ENCODE data around the gene PBX3. TPM values are rescaled to one million over a fixed set of nuclear protein-coding genes. Genes with fewer than 3 reads are reported as not detected.

Gene PBX3
- total RNA-seq, 4 donors from 2014 or later: 25.7 to 71.5 (median 45.1) TPM

DNA sequence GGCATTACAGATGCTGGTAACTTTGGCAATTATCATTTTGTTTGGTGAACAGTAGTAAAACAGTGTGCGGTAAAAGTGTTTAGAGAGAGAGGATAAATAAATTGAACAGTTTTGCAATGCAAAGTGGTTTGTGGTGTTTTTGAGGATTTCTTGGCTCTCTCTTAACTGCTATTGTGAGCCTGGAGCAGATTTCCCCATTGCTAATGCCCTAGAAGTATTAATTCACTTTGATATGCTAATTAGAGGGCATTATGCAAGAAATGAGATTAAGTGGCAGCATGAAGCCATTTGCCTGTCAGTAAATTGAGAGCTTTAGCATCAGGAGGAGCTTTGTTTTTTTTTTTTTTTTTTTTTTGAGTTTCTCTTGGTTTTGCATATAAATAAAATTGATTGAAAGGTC lies 8.2 kb downstream of the PBX3 start:
- no peak for DNase-seq (ENCODE audit: low spot score in 2 of 2)
- H3K36me3 ChIP-seq: no peaks in the 10 kb centered on the region
- no peak overlapping the region for H3K27ac ChIP-seq
- 55% methylated on average over 1 of the region's 1 CpG for WGBS
- no peak for TF ChIP-seq POLR2AphosphoS5 (IDR thresholded peaks at IDR 0.05)
- no peak for TF ChIP-seq POLR2A (IDR thresholded peaks at IDR 0.05)
- TF ChIP-seq, protein P1, sequence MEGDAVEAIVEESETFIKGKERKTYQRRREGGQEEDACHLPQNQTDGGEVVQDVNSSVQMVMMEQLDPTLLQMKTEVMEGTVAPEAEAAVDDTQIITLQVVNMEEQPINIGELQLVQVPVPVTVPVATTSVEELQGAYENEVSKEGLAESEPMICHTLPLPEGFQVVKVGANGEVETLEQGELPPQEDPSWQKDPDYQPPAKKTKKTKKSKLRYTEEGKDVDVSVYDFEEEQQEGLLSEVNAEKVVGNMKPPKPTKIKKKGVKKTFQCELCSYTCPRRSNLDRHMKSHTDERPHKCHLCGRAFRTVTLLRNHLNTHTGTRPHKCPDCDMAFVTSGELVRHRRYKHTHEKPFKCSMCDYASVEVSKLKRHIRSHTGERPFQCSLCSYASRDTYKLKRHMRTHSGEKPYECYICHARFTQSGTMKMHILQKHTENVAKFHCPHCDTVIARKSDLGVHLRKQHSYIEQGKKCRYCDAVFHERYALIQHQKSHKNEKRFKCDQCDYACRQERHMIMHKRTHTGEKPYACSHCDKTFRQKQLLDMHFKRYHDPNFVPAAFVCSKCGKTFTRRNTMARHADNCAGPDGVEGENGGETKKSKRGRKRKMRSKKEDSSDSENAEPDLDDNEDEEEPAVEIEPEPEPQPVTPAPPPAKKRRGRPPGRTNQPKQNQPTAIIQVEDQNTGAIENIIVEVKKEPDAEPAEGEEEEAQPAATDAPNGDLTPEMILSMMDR (IDR thresholded peaks at IDR 0.05): no peak
- TF ChIP-seq EP300 (IDR thresholded peaks at IDR 0.05): no peak
- H3K27me3 ChIP-seq: no peaks in the 10 kb centered on the region
- no peaks in the 10 kb centered on the region for H3K9me3 ChIP-seq
- no peak overlapping the region for H3K4me3 ChIP-seq
- peaks cover 28% of the 10 kb centered on the region for H3K4me1 ChIP-seq

DNA sequence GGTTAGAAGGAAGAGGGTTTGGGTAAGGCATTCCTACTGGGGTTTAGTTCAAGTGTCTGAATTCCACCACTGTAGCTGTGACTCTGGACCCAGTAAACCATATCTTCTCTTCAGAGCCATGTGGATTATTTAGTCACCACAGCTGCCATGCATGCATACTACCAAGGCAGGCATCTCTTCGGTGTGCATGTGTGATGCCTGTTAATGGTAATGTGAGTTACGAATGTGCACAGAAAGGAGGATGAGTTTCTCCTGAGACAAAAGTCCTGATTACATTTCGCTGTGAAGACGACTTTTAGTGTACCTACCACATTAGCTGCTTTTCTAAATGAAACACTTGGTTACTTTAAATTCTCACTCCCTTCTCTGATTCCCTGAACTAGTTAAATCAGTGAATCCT lies 9.3 kb downstream of the PBX3 start:
- Histone ChIP-seq H3K9me3 (no peaks in the 10 kb centered on the region), H3K27ac (no peak overlapping the region), H3K36me3 (no peaks in the 10 kb centered on the region), H3K4me3 (no peak overlapping the region), H3K27me3 (no peaks in the 10 kb centered on the region), H3K4me1 (peaks cover 23% of the 10 kb centered on the region)
- WGBS: 94% methylated on average over 4 of the region's 4 CpGs
- DNase-seq (ENCODE audit: low spot score in 2 of 2): no peak
- TF ChIP-seq, protein P1 (IDR thresholded peaks at IDR 0.05): no peak
- no peak for TF ChIP-seq POLR2A (IDR thresholded peaks at IDR 0.05)
- TF ChIP-seq EP300 (IDR thresholded peaks at IDR 0.05): no peak
- no peak for TF ChIP-seq POLR2AphosphoS5 (IDR thresholded peaks at IDR 0.05)

DNA sequence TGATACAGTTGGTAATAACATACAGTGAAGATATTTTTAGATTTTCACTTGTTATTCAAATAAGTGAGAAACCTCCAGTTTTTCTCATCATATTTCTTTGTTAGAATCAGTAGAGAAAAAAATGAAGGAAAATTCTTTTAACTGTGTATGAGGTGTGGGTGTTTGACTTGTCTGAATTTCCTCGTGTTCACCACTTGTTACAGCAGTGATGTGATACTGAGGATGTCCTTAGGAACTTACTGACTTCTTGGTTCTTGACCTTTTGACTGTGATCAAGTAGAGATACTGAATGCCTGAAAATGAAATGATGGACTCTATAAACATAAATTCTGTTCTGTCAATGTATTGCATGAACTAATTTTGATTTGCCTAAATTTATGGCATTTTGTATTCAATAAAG lies 10.7 kb downstream of the PBX3 start:
- WGBS: 68% methylated on average over 1 of the region's 1 CpG
- Histone ChIP-seq H3K4me3 (no peak overlapping the region), H3K4me1 (peaks cover 22% of the 10 kb centered on the region)

DNA sequence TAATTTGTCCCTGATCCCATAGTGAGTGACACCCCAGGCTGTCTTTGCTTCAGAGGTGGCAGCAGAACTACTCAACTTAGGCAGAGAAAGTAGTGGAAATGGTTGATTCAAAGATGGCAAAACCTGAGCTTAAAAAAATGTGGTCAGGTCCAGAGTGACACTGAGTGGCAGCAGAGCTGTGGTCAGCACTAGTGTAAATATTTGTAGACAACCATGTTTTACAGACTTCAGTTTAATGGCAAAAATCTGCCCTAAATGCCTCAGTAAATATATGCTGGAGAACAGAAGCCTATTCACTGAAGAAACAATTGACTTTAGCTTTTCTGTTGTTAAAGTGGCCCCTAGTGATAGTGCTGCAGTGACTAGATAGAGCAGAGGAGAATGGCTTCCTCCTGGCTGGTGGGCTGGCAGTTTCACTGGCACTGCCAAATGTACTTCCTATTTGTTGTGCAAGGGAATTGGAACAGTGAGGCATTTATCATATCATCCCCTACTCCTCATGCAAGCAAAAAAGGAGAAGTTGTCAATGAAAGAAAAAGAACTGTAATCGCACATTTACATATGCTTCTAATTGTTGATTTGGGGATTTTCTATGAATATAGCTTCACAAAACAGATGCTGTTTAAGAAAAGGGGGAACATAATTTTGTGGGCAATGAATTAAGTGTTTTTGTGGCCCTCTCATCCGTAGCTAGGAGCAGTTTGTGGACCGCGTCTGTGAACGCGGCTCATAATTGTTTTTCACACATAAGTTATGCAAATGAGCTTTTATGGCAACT lies 12.0 kb downstream of the PBX3 start:
- TF ChIP-seq EP300 (IDR thresholded peaks at IDR 0.05): no peak
- no peak for TF ChIP-seq POLR2A (IDR thresholded peaks at IDR 0.05)
- TF ChIP-seq, protein P1 (IDR thresholded peaks at IDR 0.05): no peak
- TF ChIP-seq POLR2AphosphoS5 (IDR thresholded peaks at IDR 0.05): no peak
- H3K36me3 ChIP-seq: no peaks in the 10 kb centered on the region
- no peaks in the 10 kb centered on the region for H3K27me3 ChIP-seq
- H3K4me1 ChIP-seq: peaks cover 30% of the 10 kb centered on the region
- peak overlapping the region; percentile 25 for H3K4me3 ChIP-seq
- no peak overlapping the region for H3K27ac ChIP-seq
- H3K9me3 ChIP-seq: no peaks in the 10 kb centered on the region
- no peak for DNase-seq (ENCODE audit: low spot score in 2 of 2)
- WGBS: 65% methylated on average over 6 of the region's 6 CpGs

More for the DNA sequence above, 10.7 kb downstream of the PBX3 start:
- H3K27ac ChIP-seq: no peak overlapping the region
- H3K9me3 ChIP-seq: no peaks in the 10 kb centered on the region
- H3K27me3 ChIP-seq: no peaks in the 10 kb centered on the region
- no peaks in the 10 kb centered on the region for H3K36me3 ChIP-seq
- no peak for DNase-seq (ENCODE audit: low spot score in 2 of 2)
- TF ChIP-seq EP300 (IDR thresholded peaks at IDR 0.05): no peak
- no peak for TF ChIP-seq POLR2A (IDR thresholded peaks at IDR 0.05)
- TF ChIP-seq, protein P1 (IDR thresholded peaks at IDR 0.05): no peak
- no peak for TF ChIP-seq POLR2AphosphoS5 (IDR thresholded peaks at IDR 0.05)

DNA sequence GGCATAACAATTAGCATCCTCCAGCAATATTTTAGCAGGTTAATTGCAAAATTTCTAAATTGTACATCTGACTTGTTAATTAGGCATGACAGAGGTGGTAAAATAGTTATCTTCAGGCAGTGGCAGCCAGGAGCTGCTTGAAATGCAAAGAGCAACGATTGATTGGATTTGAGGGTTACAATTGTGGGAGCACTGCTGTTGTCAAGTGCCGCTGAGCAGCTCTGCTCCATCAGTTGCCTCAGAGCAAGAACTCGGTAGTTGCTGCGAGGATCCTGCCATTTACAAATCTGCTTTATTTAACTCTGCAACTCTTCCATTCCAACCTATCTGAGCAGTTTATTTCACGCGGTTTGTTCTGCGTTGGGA lies 12.6 kb downstream of the PBX3 start:
- 69% methylated on average over 7 of the region's 7 CpGs for WGBS
- peak overlapping the region; percentile 25 for H3K4me3 ChIP-seq
- no peaks in the 10 kb centered on the region for H3K36me3 ChIP-seq
- no peak for TF ChIP-seq POLR2A (IDR thresholded peaks at IDR 0.05)
- TF ChIP-seq, protein P1 (IDR thresholded peaks at IDR 0.05): no peak
- TF ChIP-seq EP300 (IDR thresholded peaks at IDR 0.05): no peak
- TF ChIP-seq POLR2AphosphoS5 (IDR thresholded peaks at IDR 0.05): no peak
- no peaks in the 10 kb centered on the region for H3K27me3 ChIP-seq
- H3K27ac ChIP-seq: no peak overlapping the region
- no peak for DNase-seq (ENCODE audit: low spot score in 2 of 2)
- H3K9me3 ChIP-seq: no peaks in the 10 kb centered on the region
- H3K4me1 ChIP-seq: peaks cover 36% of the 10 kb centered on the region

Data from suprapubic skin (tissue), 4 donors.